ENCODE results near the gene TNFRSF19. TPM values are rescaled to one million over a fixed set of nuclear protein-coding genes. Genes with fewer than 3 reads are reported as not detected.

Gene TNFRSF19
- total and polyA plus RNA-seq, 4 donors = 0.27 to 2.8 (median 0.91) TPM

GRCh38 chr13:23655321-23655720, 85.1 kb downstream of the TNFRSF19 start:
- DNase-seq (ENCODE audit: low spot score) = no peak
- no peaks in the 10 kb centered on the region for H3K27me3 ChIP-seq (ENCODE audit: control insufficient read depth in 4 of 4, insufficient read depth in 4 of 4, low read length in 3 of 4)
- 97% methylated on average over 3 of the region's 3 CpGs for WGBS
- H3K36me3 ChIP-seq (ENCODE audit: control insufficient read depth in 4 of 4, insufficient read depth in 3 of 4, low read depth in 1 of 4, low read length in 3 of 4) = no peaks in the 10 kb centered on the region
- no peak overlapping the region for H3K9ac ChIP-seq (ENCODE audit: low read depth in 1 of 2, low read length in 2 of 2)
- H3K4me3 ChIP-seq (ENCODE audit: low read depth in 1 of 3, low read length in 3 of 3) = no peak overlapping the region
- H3K27ac ChIP-seq (ENCODE audit: low read depth in 1 of 2, low read length in 2 of 2) = no peak overlapping the region
- no peaks in the 10 kb centered on the region for H3K9me3 ChIP-seq (ENCODE audit: control insufficient read depth in 4 of 4, low read length in 3 of 4)
- TF ChIP-seq REST (IDR thresholded peaks at IDR 0.05) = no peak
- no peak for TF ChIP-seq CTCF (IDR thresholded peaks at IDR 0.05; ENCODE audit: low read depth, low read length, missing input control)
- no peak for TF ChIP-seq RAD21 (IDR thresholded peaks at IDR 0.05)
- no peak for TF ChIP-seq TAF1 (conservative IDR thresholded peaks at IDR 0.05)
- TF ChIP-seq HNF4A (conservative IDR thresholded peaks at IDR 0.05) = no peak
- no peak for TF ChIP-seq YY1 (IDR thresholded peaks at IDR 0.05)
- TF ChIP-seq NR2F2 (IDR thresholded peaks at IDR 0.05) = no peak
- TF ChIP-seq ZBTB33 (IDR thresholded peaks at IDR 0.05) = no peak
- TF ChIP-seq GABPA (IDR thresholded peaks at IDR 0.05 in 1 of 2, conservative IDR thresholded peaks at IDR 0.05 in 1 of 2) = no peak
- TF ChIP-seq FOXA2 (IDR thresholded peaks at IDR 0.05) = no peak
- no peaks in the 10 kb centered on the region for H3K4me1 ChIP-seq (ENCODE audit: control insufficient read depth in 4 of 4, insufficient read depth in 4 of 4, low read length in 3 of 4)

GRCh38 chr13:23656637-23657371, 86.6 kb downstream of the TNFRSF19 start:
- Histone ChIP-seq H3K27me3 (ENCODE audit: control insufficient read depth in 4 of 4, insufficient read depth in 4 of 4, low read length in 3 of 4) (no peaks in the 10 kb centered on the region), H3K9me3 (ENCODE audit: control insufficient read depth in 4 of 4, low read length in 3 of 4) (no peaks in the 10 kb centered on the region), H3K36me3 (ENCODE audit: control insufficient read depth in 4 of 4, insufficient read depth in 3 of 4, low read depth in 1 of 4, low read length in 3 of 4) (no peaks in the 10 kb centered on the region), H3K4me1 (ENCODE audit: control insufficient read depth in 4 of 4, insufficient read depth in 4 of 4, low read length in 3 of 4) (no peaks in the 10 kb centered on the region), H3K9ac (ENCODE audit: low read depth in 1 of 2, low read length in 2 of 2) (no peak overlapping the region), H3K4me3 (ENCODE audit: low read depth in 1 of 3, low read length in 3 of 3) (no peak overlapping the region), H3K27ac (ENCODE audit: low read depth in 1 of 2, low read length in 2 of 2) (no peak overlapping the region)
- DNase-seq (ENCODE audit: low spot score) = no peak
- WGBS = 65% methylated on average over 4 of the region's 4 CpGs
- TF ChIP-seq CTCF (IDR thresholded peaks at IDR 0.05; ENCODE audit: low read depth, low read length, missing input control) (no peak), RAD21 (IDR thresholded peaks at IDR 0.05) (no peak), TAF1 (conservative IDR thresholded peaks at IDR 0.05) (no peak), REST (IDR thresholded peaks at IDR 0.05) (no peak), NR2F2 (IDR thresholded peaks at IDR 0.05) (no peak), GABPA (IDR thresholded peaks at IDR 0.05 in 1 of 2, conservative IDR thresholded peaks at IDR 0.05 in 1 of 2) (no peak), RXRA (IDR thresholded peaks at IDR 0.05) (no peak), YY1 (IDR thresholded peaks at IDR 0.05) (no peak), EGR1 (IDR thresholded peaks at IDR 0.05; ENCODE audit: low read depth in 2 of 2) (no peak), HNF4G (IDR thresholded peaks at IDR 0.05) (no peak), MAX (IDR thresholded peaks at IDR 0.05) (no peak), HNF4A (conservative IDR thresholded peaks at IDR 0.05) (no peak), JUND (IDR thresholded peaks at IDR 0.05) (no peak)

Measured in liver (tissue), 9 donors.